ENCODE results near the gene NUP43.
"Not testable (repeated sequence)": the region's sequence is repeated elsewhere in the genome, so short reads cannot be mapped to it uniquely, and the experiment has no call there.

The NUP43 gene

GRCh38 chr6:149746147-149746946, at the start of gene NUP43:
NUP43 (minus strand) TSS chr6:149746529; CDS start chr6:149746495, 34 bp downstream.
- peak; percentile 88 for DNase-seq

GRCh38 chr6:149783551-149783950, 37.2 kb upstream of the NUP43 start:
- no peak for DNase-seq

GRCh38 chr6:149782337-149782736, 36.0 kb upstream of the NUP43 start:
- DNase-seq, result no peak

GRCh38 chr6:149781715-149782114, 35.4 kb upstream of the NUP43 start:
- DNase-seq, result no peak

- DNase-seq, result no peak
Measured at GRCh38 chr6:149779644-149779963, 33.3 kb upstream of the NUP43 start.

GRCh38 chr6:149777624-149778023, 31.3 kb upstream of the NUP43 start:
- no peak for DNase-seq

- no peak for DNase-seq
Measured at GRCh38 chr6:149771925-149772324, 25.6 kb upstream of the NUP43 start.

- DNase-seq, result no peak
Measured at GRCh38 chr6:149771185-149771584, 24.9 kb upstream of the NUP43 start.

- no peak for DNase-seq
Measured at GRCh38 chr6:149769676-149770075, 23.3 kb upstream of the NUP43 start.

- DNase-seq, result no peak
Measured at GRCh38 chr6:149766156-149766769, 19.9 kb upstream of the NUP43 start.

GRCh38 chr6:149763866-149764265, 17.5 kb upstream of the NUP43 start:
- no peak for DNase-seq

GRCh38 chr6:149761438-149761837, 15.1 kb upstream of the NUP43 start:
- no peak for DNase-seq

GRCh38 chr6:149756261-149756636, 9.9 kb upstream of the NUP43 start:
- DNase-seq, result no peak

- DNase-seq, result no peak
Measured at GRCh38 chr6:149755300-149756260, 9.3 kb upstream of the NUP43 start.

GRCh38 chr6:149754548-149754947, 8.2 kb upstream of the NUP43 start:
- no peak for DNase-seq

- DNase-seq, result not testable (repeated sequence)
Measured at GRCh38 chr6:149753374-149753637, 7.0 kb upstream of the NUP43 start.

GRCh38 chr6:149752600-149753373, 6.5 kb upstream of the NUP43 start:
- no peak for DNase-seq

- DNase-seq, result not testable (repeated sequence)
Measured at GRCh38 chr6:149751920-149752319, 5.6 kb upstream of the NUP43 start.

- DNase-seq, result no peak
Measured at GRCh38 chr6:149751239-149751638, 4.9 kb upstream of the NUP43 start.

- peak; percentile 36 for DNase-seq
Measured at GRCh38 chr6:149750136-149750609, 3.8 kb upstream of the NUP43 start.

- DNase-seq, result peak; percentile 85
Measured at GRCh38 chr6:149749594-149750135, 3.3 kb upstream of the NUP43 start, which contains the start of gene PCMT1. PCMT1 (plus strand) TSS chr6:149749741; CDS start chr6:149749902, 161 bp downstream.

GRCh38 chr6:149749082-149749593, 2.8 kb upstream of the NUP43 start:
- DNase-seq, result not testable (repeated sequence)
